PFSK-1 (cell line): ENCODE results near the gene PIK3R3.

Source experiments
- POLR2AphosphoS5 ChIP-seq: IDR thresholded peaks from 2 replicates; pipeline ENCODE4 v1.6.1; 2012; ENCODE audit warnings: low read depth, mild to moderate bottlenecking, control low read depth, low read length, moderate library complexity
- SIN3A ChIP-seq: IDR thresholded peaks from 2 replicates; pipeline ENCODE4 v1.6.1; 2012; ENCODE audit warnings: mild to moderate bottlenecking, low read length, moderate library complexity, borderline replicate concordance; ENCODE audit not compliant: insufficient read depth
- TAF1 ChIP-seq: IDR thresholded peaks from 2 replicates; pipeline ENCODE4 v1.6.1; 2012; ENCODE audit warnings: low read length, control low read depth, borderline replicate concordance; ENCODE audit not compliant: insufficient read depth
- TF ChIP-seq, protein P1 (sequence below), 2 experiments: IDR thresholded peaks; 2 replicates each; pipeline versions ENCODE4 v1.6.1 to v1.8.0; 2011 to 2012; ENCODE audit warnings: low read depth in 2 of 2, low read length in 2 of 2, control low read depth in 1 of 2, inconsistent platforms in 1 of 2, mild to moderate bottlenecking in 1 of 2, moderate library complexity in 1 of 2; ENCODE audit not compliant: insufficient read depth in 1 of 2

DNA sequence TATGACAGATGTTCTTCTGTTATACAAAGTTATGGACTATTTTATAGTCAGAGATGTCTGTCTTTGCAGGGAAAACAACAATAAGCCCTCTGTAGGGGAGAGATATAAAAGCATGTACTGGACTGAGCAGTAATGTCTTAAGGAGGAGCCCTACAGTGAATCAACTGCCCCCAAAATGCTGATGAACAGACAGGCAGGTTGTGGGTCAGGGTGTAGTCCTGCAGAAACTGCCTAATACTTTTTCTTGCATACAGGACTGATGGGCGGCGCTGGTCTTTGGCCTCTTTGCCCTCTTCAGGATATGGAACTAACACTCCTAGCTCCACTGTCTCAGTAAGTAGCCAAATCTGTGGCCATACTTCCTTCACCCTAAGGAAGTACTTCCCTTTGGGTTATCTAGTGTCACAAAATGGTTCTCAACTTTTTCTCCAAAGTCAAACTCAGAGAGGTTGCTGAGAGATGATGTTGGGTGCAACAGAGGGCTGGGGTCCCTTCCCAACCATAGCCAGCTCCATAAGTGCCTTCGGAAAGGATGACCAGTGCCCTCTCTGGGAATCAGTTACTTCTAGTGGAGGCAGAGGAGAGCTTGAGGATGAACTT lies 129.8 kb downstream of the PIK3R3 start:
- TF ChIP-seq TAF1 (no peak), POLR2AphosphoS5 (no peak), SIN3A (no peak)
- TF ChIP-seq, protein P1, sequence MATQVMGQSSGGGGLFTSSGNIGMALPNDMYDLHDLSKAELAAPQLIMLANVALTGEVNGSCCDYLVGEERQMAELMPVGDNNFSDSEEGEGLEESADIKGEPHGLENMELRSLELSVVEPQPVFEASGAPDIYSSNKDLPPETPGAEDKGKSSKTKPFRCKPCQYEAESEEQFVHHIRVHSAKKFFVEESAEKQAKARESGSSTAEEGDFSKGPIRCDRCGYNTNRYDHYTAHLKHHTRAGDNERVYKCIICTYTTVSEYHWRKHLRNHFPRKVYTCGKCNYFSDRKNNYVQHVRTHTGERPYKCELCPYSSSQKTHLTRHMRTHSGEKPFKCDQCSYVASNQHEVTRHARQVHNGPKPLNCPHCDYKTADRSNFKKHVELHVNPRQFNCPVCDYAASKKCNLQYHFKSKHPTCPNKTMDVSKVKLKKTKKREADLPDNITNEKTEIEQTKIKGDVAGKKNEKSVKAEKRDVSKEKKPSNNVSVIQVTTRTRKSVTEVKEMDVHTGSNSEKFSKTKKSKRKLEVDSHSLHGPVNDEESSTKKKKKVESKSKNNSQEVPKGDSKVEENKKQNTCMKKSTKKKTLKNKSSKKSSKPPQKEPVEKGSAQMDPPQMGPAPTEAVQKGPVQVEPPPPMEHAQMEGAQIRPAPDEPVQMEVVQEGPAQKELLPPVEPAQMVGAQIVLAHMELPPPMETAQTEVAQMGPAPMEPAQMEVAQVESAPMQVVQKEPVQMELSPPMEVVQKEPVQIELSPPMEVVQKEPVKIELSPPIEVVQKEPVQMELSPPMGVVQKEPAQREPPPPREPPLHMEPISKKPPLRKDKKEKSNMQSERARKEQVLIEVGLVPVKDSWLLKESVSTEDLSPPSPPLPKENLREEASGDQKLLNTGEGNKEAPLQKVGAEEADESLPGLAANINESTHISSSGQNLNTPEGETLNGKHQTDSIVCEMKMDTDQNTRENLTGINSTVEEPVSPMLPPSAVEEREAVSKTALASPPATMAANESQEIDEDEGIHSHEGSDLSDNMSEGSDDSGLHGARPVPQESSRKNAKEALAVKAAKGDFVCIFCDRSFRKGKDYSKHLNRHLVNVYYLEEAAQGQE (IDR thresholded peaks at IDR 0.05; ENCODE audit: insufficient read depth in 1 of 2, low read depth in 2 of 2, low read length in 2 of 2): no peak
